Measurements from ENCODE around the gene SLC49A3. TPM values are rescaled to one million over a fixed set of nuclear protein-coding genes. Genes with fewer than 3 reads are reported as not detected.
A peak's percentile ranks its signal among the peaks of the same experiment; 100 is the strongest.

SLC49A3 gene
- total RNA-seq, 2 donors from 2014 or later = 15.1 to 16.4 TPM

DNA sequence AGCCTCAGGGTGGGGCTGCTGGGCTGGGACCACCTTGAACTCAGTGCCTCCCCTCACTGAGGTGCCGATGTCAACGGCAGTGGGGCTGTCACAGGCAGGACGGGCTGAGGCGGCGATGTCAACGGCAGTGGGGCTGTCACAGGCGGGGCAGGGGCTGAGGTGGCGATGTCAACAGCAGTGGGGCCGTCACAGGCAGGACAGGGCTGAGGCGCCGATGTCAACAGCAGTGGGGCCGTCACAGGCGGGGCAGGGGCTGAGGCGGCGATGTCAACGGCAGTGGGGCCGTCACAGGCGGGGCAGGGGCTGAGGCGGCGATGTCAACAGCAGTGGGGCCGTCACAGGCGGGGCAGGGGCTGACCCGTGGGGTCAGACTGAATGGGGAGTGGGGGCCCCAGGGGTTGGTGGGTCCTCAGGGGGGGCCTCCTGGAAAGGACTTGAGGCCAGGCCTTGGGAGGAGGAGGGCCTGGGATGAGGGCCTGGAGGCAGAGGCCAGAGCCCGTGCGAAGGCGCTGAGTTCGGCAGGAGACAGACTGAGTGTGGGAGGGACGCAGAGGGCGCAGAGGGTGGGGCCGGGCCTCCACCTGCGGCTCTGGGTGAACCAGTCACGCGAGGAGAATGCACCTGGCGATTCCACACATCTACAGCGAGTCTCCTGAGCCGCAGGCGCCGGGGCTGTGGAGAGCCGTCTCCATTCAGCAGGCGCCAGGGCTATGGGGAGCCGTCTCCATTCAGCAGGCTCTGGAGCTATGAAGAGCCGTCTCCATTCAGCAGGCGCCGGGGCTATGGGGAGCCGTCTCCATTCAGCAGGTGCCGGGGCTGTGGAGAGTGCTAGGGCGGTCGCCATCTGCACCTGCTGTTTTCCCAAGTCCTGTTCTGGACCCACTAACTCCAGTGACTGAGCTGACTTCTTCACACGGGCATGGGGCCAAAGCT lies 37.7 kb downstream of the SLC49A3 start:
- Mint-ChIP-seq H3K27me3 (ENCODE audit: insufficient read depth) (no peaks in the 10 kb centered on the region), H3K9me3 (no peaks in the 10 kb centered on the region), H3K4me3 (no peak overlapping the region), H3K4me1 (no peaks in the 10 kb centered on the region), H3K36me3 (ENCODE audit: low read depth) (no peaks in the 10 kb centered on the region), H3K27ac (no peak overlapping the region)
- Histone ChIP-seq H3K4me3 (ENCODE audit: low read length) (no peak overlapping the region), H3K27me3 (ENCODE audit: control insufficient read depth, insufficient read depth, low read length, poor library complexity, severe bottlenecking) (no peaks in the 10 kb centered on the region), H3K36me3 (ENCODE audit: control insufficient read depth, insufficient read depth, low read length) (no peaks in the 10 kb centered on the region), H3K27ac (ENCODE audit: low read depth, low read length) (peak overlapping the region; percentile 53), H3K9ac (ENCODE audit: extremely low read depth, low read length, poor library complexity, severe bottlenecking) (no peak overlapping the region), H3K9me3 (ENCODE audit: control insufficient read depth, low read length) (no peaks in the 10 kb centered on the region), H3K4me1 (ENCODE audit: control insufficient read depth, insufficient read depth, low read length) (no peaks in the 10 kb centered on the region)
- TF ChIP-seq, protein P1, sequence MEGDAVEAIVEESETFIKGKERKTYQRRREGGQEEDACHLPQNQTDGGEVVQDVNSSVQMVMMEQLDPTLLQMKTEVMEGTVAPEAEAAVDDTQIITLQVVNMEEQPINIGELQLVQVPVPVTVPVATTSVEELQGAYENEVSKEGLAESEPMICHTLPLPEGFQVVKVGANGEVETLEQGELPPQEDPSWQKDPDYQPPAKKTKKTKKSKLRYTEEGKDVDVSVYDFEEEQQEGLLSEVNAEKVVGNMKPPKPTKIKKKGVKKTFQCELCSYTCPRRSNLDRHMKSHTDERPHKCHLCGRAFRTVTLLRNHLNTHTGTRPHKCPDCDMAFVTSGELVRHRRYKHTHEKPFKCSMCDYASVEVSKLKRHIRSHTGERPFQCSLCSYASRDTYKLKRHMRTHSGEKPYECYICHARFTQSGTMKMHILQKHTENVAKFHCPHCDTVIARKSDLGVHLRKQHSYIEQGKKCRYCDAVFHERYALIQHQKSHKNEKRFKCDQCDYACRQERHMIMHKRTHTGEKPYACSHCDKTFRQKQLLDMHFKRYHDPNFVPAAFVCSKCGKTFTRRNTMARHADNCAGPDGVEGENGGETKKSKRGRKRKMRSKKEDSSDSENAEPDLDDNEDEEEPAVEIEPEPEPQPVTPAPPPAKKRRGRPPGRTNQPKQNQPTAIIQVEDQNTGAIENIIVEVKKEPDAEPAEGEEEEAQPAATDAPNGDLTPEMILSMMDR (conservative IDR thresholded peaks at IDR 0.05) = no peak
- DNase-seq = peak; percentile 56
- 86 to 88% methylated on average over 30 to 49 of the region's 49 CpGs for WGBS, 2 experiments (ENCODE audit: insufficient coverage in 1 of 2, insufficient read length in 1 of 2)

DNA sequence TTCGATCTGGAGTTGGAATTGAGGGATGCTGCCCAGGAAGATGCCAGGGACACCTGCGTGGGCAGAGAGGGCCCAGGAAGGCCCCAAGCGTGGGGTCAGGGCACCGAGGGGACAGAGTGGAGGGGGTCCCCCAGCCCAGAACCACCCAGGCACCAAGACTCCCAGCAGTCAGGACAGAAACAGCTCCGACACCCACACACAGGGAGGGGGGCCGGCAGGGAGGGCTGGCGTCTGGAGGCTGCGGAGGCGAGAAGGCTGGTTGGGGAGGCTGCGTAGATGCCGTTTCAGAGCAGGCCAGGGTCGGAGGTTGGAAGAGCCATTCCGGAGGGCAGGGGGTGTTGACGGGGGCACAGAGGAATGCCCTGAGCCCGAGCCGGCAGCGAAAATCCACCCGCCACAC lies 38.5 kb downstream of the SLC49A3 start:
- H3K4me3 ChIP-seq (ENCODE audit: low read length) = no peak overlapping the region
- WGBS, 2 experiments (ENCODE audit: insufficient coverage in 1 of 2, insufficient read length in 1 of 2) = 87 to 95% methylated on average over 9 to 18 of the region's 18 CpGs
- no peak overlapping the region for H3K4me3 Mint-ChIP-seq
- H3K4me1 Mint-ChIP-seq = no peaks in the 10 kb centered on the region
- H3K27me3 Mint-ChIP-seq (ENCODE audit: insufficient read depth) = no peaks in the 10 kb centered on the region
- H3K27me3 ChIP-seq (ENCODE audit: control insufficient read depth, insufficient read depth, low read length, poor library complexity, severe bottlenecking) = no peaks in the 10 kb centered on the region
- no peak overlapping the region for H3K27ac Mint-ChIP-seq
- no peaks in the 10 kb centered on the region for H3K36me3 Mint-ChIP-seq (ENCODE audit: low read depth)
- no peak overlapping the region for H3K9ac ChIP-seq (ENCODE audit: extremely low read depth, low read length, poor library complexity, severe bottlenecking)
- H3K27ac ChIP-seq (ENCODE audit: low read depth, low read length) = no peak overlapping the region
- H3K4me1 ChIP-seq (ENCODE audit: control insufficient read depth, insufficient read depth, low read length) = no peaks in the 10 kb centered on the region
- peak; percentile 42 for DNase-seq
- H3K36me3 ChIP-seq (ENCODE audit: control insufficient read depth, insufficient read depth, low read length) = no peaks in the 10 kb centered on the region
- no peaks in the 10 kb centered on the region for H3K9me3 ChIP-seq (ENCODE audit: control insufficient read depth, low read length)
- H3K9me3 Mint-ChIP-seq = no peaks in the 10 kb centered on the region
- TF ChIP-seq, protein P1 (conservative IDR thresholded peaks at IDR 0.05) = no peak

DNA sequence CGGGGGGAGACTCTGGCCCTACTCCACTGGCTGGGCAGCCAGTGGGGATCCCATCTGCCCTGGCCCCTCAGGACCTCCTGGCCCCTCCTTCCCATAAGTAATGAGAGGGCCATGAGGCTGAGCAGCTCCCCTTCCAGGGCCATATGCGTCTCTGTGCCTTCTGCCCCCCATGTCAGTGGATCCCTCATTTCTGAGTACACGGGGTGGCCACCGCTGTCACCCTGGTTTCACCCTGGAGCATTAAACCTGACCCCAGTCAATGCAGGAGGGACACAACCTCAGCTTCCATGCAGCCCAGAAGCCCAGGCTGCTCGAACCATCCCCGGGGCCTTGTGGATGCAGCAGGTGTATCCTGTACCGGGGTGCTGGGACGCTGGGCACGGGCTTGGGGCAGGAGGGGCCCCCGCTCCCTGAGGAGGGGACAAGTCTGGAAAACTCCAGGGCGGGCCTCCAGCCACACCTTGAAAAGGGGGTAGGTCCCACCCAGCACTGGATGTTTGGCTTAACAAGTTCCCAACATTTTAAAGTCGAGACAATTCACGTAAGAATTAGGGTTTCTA lies 39.1 kb downstream of the SLC49A3 start:
- no peaks in the 10 kb centered on the region for H3K4me1 ChIP-seq (ENCODE audit: control insufficient read depth, insufficient read depth, low read length)
- Mint-ChIP-seq H3K4me1 (no peaks in the 10 kb centered on the region), H3K27me3 (ENCODE audit: insufficient read depth) (no peaks in the 10 kb centered on the region), H3K27ac (no peak overlapping the region), H3K4me3 (no peak overlapping the region), H3K36me3 (ENCODE audit: low read depth) (no peaks in the 10 kb centered on the region), H3K9me3 (no peaks in the 10 kb centered on the region)
- no peak overlapping the region for H3K9ac ChIP-seq (ENCODE audit: extremely low read depth, low read length, poor library complexity, severe bottlenecking)
- H3K27me3 ChIP-seq (ENCODE audit: control insufficient read depth, insufficient read depth, low read length, poor library complexity, severe bottlenecking) = no peaks in the 10 kb centered on the region
- no peaks in the 10 kb centered on the region for H3K9me3 ChIP-seq (ENCODE audit: control insufficient read depth, low read length)
- no peak overlapping the region for H3K27ac ChIP-seq (ENCODE audit: low read depth, low read length)
- DNase-seq = no peak
- no peaks in the 10 kb centered on the region for H3K36me3 ChIP-seq (ENCODE audit: control insufficient read depth, insufficient read depth, low read length)
- TF ChIP-seq, protein P1 (conservative IDR thresholded peaks at IDR 0.05) = no peak
- no peak overlapping the region for H3K4me3 ChIP-seq (ENCODE audit: low read length)
- 90 to 98% methylated on average over 10 to 13 of the region's 13 CpGs for WGBS, 2 experiments (ENCODE audit: insufficient coverage in 1 of 2, insufficient read length in 1 of 2)
